Forelimb muscle (tissue), 1 donor: Measurements from ENCODE around the gene INPP5B. TPM values are rescaled to one million over a fixed set of nuclear protein-coding genes. Genes with fewer than 3 reads are reported as not detected.
"Not testable (repeated sequence)": the region's sequence is repeated elsewhere in the genome, so short reads cannot be mapped to it uniquely, and the experiment has no call there.

ENCODE experiments used
- DNase-seq: peaks from one replicate; pipeline ENCODE4 v3.0.0-alpha.2; 2013; ENCODE audit warnings: low read depth
- polyA plus RNA-seq: library from polyadenylated mRNA; unstranded; fragments of 120-200 nt; gene quantifications from one replicate; pipeline ENCODE4 v1.2.1, GENCODE V29; 2013; ENCODE audit not compliant: insufficient read length

Gene INPP5B
- 10.5 TPM for polyA plus RNA-seq

DNA sequence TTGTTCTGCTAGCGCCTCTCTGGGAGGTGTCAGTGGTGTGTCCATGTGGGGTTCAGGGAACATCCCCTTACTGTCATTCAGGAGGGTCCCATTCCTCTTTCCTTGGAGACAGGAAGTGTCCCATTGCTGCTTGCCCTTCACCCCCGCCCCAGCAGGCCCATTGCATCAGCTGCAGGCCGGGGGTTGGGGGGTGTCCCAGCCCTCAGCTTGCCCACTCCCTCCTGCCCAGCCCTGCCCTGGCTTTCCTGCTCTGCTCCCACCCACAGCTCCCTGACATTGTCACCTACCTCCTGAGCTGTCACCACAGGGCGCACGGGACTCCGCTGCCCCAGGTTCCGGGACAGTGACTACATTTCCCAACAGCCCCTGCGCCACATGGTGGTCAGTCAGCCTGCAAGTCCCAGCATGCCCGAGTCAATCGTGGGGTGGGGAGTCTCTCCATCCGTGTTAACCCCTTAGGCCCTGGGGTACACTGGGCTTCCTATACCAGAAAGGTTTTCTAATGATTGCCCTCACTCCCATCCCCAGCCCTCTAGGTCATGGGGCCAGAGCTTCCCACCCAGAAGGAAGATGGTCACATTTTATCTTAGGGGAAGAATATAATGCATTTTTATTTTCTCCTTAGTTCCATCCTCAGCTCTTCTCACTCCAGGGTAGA, at the start of gene INPP5B:
Gene INPP5B, minus strand, starts transcription at position 351 of the 658 bp plus-strand sequence. CDS start 745 bp downstream, outside the sequence.
- DNase-seq, result peak; percentile 61

DNA sequence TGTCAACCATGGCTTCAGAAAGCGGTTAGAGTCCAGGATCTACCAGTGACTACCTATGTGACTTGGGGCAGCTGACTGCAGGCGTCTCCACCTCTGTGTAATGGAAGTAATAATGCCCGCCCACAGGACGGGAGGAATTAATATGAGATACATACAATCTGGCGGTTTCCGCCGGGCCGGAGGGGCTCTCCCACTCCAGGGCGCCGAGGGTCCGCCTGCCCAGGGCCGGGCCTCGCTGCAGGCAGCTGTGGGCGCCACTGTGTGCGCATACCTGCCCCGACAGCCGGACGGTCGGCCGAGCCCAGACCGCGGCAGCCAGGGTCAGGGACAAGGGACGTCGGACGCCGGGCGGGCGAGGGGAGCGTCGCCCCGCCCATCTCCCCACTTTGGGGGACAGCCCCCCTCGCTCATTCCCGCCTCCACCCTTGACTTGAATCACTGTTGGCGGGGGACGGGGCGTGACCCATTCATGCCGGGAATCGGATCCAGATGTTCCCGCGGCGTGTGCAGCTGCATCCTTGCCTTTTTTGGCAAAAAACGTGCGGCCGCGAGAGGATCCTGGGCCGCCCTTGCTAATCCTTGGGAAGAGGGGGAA, 49.0 kb upstream of the INPP5B start:
- peak; percentile 88 for DNase-seq

DNA sequence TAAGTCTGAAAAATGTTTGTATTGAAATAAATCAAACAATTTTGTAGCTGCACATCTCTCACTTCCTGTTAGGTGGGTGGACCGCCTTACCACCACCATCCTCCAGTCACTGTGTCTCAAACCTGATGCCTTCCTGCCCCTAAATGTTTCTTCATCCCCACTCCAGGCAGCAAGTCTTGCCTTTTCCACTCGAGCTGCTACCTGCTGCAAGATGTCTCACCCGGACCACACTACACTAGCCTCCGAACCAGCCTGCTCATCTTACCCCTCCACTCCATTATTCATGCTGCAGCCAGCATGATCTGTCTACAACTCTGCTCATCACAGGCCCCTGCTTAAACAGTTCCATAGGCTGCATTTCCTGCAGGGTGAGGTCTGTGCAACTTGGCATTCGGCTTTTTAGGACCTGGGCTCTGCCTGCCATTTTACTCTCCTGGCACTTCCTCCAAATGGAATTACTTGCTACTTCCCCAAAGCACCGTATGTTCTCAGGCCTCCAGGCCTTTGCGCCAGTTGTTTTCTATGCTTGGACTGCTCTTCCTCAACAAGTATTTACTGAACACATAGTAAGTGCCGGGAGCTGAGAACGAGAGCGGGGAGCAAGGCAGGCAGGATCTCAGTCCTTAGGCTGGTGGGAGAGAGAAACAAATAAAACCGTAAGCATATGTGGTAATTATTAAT, 48.2 kb upstream of the INPP5B start:
- no peak for DNase-seq

DNA sequence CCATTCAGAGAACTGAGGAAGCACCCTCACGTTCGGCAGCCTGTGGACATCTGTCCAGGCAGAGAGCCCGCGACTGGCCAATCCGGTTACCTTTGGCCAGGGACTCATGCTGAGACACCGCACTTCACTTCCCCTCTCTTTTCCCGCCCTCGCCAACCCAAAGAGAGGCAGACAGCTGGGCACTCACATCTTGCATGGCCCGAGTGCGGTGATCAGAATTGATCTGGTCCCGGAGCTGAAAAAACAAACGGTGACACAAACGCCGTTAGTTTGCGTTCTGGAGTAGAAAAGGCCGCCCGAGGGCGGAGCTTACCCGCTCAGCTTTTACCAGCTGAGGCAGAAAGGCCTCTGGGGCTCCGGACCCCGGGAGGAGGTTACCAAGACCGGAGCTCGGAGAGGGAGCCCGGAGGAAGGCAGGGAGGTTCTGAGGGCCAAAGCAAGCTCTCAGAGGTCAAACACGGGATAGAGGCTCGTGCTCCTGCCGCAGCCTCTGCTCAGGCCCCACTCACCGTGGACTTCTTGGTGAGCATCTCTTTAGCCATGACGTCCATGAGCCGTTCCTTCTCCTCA, 42.6 kb upstream of the INPP5B start:
- no peak for DNase-seq

DNA sequence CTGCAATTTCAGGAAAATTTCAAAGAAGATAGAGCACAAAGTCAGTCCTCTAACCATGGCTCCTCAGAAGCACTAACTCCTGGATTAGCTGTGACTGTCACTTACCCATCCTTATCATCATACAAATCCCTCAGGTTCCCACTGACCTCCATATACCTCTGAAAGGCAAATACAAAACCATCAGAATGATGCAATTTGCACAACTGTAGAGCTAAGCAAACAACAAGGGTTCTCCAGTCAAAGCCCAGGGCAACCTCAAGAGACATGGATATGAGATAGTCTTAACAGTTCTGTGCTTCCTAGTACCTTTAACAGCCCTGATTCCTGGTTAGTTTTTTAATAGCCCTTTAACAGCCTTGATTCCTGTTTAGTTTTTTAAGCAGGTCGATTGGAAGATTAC, 40.8 kb upstream of the INPP5B start:
- DNase-seq, result no peak

DNA sequence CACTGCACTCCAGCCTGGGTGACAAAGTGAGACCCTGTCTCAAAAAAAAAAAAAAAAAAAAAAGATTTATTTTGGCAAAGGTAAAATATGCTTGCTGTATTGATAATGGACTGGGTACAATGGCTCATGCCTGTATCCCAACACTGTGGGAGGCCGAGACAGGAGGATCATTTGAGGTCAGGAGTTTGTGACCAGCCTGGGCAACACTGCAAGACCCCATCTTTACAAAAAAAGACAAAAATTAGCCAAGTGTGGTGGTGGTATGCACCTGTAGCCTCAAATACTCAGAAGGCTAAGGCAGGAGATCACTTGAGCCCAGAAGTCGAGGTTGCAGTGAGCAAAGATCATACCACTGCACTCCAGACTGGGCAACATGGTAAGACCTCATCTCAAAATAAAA, 36.7 kb upstream of the INPP5B start:
- DNase-seq, result no peak

DNA sequence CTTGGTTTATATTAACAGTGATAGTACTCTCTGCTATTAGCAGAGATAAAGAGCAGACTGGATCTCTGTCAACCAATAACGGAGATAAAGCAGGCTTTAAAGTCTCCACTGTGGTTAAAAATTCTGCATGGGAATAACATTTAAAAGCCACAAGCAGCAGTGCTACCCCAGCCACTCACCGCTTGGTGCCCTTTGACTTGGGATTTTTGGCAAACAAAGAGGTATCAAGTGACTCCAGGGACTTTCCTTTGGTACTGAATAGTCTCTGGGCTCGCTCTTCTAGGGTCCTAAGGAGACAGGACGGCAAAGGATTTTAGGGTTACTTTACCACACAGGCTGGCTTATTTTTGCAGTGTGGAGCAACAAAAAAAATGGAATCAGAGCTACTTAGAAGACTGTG, 31.7 kb upstream of the INPP5B start:
- DNase-seq, result no peak

DNA sequence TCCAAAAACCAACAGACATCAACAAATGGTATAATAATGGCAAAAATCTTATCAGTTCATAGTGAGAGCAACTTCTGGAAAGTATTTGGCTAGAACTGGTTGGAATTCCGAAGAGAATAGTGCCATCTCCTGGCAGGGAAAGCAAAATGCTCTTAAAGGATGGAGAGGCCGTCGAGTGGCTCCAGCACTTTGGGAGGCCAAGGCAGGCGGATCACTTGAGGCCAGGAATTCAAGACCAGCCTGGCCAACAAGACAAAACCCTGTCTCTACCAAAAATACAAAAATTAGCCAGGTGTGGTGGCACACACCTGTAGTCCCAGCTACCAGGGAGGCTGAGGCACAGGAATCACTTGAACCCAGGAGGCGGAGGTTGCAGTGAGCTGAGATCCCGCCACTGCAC, 28.2 kb upstream of the INPP5B start:
- DNase-seq, result not testable (repeated sequence)

DNA sequence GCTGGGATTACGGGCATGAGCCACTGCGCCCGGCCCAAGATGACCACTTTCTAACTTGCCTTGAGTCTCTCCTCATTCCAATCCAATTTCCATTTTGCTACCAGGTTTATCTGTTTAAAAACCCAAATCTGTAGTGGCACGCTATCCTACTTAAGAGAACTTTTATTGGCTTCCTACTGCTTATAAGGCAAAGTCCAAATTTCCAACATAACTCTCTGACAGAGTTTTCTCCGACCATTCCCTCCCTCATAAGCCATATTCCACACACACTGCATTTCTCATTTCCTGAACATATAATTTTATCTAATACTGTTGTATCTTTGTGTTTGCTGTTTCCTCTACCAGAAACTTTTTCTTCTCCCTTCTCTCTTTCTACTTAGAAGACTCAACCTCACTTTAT, 27.7 kb upstream of the INPP5B start:
- no peak for DNase-seq

DNA sequence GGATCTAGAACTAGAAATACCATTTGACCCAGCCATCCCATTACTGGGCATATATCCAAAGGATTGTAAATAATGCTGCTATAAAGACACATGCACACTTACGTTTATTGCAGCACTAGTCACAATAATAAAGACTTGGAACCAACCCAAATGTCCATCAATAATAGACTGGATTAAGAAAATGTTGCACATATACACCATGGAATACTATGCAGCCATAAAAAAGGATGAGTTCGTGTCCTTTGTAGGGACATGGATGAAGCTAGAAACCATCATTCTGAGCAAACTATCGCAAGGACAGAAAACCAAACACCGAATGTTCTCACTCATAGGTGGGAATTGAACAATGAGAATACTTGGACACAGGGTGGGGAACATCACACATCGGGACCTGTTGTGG, 26.8 kb upstream of the INPP5B start:
- not testable (repeated sequence) for DNase-seq

DNA sequence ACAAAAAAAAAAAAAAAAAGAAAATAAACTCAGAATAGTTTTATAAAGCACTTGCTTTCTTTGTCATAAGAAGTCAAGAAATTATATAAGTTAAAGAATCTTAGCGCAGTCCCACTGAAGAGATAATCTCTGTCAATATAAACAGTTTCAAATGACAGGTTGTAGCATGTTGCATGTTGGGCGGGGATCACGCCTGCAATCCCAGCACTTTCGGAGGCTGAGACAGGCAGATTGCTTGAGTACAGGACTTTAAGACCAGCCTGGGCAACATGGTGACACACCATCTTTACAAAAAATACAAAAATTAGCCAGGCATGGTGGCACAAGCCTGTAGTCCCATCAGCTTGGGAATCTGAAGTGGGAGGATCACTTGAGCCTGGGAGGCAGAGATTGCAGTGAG, 18.4 kb upstream of the INPP5B start:
- DNase-seq, result no peak

DNA sequence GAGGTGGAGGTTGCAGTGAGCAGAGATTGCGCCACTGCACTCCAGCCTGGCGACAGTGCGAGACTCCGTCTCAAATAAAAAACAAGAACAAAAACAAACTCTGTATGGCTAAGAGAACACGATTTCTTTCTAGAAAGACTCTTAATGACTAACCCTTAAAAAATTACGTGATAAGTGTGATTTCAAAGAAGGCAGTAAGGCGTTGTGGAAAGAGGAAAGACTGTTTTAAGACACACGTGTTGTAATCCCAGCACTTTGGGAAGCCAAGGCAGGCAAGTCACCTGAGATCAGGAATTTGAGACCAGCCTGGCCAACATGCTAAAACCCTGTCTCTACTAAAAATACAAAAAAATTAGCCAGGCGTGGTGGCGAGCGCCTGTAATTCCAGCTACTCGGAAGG, 17.3 kb upstream of the INPP5B start:
- DNase-seq, result not testable (repeated sequence)

DNA sequence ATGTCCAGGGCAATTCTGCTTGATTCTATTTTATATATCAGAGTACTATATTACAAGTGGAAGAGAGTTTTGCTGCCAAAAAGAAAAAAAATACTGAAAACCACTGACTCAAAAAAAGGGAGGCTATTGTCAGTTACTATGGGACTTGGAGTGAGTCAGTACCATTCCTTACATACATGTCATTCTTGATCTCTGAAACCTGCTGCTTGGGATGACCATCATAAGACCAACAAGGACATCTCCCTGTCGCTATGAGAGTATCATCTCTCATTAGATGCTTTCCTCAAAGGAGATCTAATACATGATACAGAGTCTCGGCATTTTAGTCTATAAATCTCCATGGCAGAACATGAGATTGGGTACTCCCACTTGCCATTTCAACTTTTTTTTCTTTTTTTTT, 11.8 kb upstream of the INPP5B start:
- DNase-seq, result no peak

DNA sequence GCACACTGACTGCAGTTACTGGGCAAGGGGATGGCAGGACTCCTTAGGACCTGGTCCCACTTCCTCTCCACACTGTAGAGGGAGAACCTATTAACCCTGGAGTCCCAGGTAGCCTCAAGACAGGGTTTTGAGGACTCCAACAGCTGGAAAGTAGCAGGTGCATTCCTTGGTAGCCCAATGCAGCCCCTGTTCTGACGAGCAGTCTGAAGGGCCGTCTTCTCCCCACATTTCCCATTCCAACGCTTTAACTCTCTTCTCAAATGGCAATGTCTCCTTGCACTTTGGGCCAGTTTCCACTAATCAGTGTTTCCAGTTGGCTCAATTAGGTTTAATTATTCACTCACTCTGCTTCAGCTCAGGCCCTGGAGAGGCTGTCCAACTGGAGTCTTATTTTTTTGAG, 8.8 kb upstream of the INPP5B start:
- no peak for DNase-seq

DNA sequence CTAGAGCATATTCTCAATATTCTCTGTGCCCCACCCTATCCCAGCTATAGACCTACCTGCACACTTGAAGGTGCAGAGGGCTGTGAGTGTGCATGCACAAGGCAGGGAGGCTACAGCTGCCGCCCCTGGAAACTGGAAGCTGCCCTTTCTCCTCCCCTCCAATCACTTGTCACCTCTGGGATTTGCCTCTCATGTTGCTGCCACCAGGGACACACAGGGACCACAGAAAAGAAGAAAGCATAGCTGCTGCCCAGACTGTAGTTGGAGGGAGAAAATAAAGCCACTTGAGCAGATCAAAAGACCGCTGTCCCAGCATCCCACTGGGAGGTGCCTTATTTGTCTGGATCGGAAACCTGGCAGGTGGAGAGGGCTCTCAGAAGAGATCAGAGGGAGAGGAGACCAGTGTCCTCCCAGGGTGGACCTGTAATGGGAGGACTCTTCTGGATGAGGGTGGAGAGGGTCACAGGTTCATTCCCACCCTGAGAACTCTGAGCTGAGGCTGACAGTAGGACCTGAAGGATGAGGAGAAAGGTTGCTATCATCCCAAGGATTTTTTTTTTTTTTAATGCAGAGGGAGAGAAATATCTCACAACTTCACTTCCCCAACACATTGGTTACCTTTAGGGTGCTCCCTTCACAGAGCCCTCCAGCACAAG, 7.6 kb upstream of the INPP5B start:
- DNase-seq, result no peak

DNA sequence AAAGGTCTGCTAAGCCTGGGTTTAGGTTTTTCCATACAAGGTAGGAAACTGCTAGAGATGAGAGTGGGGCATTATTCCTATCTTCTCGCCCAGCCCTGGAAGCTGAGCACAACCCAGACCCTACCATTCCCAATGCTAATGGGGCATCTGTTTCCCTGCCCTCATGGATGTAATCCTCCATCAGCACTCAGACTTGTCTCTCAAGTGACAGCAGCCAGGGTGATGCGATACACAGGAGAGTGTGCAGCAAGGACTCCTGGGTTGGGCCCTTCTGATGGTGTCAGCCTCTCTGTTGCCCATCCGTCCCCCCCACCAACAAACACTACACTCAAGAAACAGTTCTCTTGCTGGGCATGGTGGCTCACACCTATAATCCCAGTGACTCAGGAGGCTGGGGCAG, 5.9 kb upstream of the INPP5B start:
- no peak for DNase-seq

DNA sequence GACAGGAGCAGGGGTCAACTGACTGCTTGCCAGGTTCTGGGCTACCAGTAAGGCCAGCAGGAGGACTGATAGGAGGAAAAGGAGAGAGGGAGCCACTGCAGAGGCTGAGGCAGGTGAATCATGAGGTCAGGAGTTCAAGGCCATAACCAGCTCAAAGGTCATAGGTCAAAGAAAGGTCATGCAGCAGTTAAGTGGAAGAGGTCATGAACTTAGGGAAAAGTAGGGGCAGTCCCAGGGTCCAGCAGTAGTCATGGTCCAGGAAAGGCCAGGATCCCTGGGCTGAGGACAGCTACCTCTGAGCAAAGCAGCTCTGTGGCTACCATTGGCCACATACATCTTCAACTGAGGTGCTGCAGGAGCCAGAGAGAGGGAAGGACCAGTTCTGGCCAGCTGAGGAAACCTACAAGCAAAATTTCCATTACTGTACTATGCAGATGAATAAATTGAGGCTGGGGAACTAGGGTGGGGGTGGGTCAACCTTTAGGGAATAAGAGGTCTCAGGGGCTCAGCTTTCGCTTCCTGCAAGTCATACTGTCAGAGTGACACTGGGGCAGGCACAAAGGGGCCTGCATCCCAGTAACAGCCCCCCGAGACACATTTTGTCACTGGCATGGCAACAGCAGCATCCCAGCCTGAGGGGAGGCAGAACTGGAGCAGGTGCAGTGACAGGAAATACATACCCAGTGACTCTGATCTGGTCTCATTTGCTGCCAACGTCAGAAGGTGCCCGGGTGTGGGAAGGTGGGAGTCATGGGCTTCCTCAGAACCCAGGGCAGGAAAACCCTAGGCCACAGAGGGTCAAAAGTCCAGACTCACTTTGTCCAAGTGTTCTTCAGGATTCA, 5.2 kb upstream of the INPP5B start:
- no peak for DNase-seq

DNA sequence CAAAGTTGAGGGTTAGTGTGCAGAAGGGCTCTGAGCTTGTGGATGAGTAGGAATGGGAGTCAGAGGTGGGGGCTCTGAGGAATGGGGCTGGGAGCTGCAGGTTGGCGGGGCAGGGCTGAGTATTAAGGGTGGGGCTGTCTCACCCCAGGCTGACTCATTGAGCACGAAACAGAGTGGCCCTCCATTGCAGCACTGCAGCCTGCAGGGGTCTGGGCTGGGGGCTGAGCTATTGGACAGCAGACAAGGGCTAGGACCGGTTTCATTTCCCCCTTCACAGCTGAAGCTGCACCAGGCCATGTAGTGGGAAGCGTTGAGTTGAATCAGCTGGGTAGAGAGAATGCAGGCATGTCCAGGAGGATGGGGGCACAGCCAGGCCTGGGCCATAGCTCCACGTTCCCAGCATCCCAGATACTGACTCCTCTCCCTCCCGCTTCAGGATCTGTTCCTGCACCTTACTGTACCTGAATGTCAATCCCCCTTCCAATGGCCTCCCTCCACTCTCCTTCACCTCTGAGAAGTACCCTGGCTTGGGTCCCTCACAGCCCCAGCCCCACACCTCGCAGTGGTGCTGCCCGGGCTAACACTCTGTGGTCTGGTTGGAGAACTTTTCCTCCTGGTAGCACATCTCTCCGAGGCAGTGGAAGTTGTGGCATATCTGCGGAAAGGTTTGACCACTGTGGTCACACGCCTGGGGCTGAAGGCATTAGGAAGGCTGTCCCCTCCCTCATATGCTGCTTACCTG, 4.4 kb upstream of the INPP5B start:
- DNase-seq, result no peak

DNA sequence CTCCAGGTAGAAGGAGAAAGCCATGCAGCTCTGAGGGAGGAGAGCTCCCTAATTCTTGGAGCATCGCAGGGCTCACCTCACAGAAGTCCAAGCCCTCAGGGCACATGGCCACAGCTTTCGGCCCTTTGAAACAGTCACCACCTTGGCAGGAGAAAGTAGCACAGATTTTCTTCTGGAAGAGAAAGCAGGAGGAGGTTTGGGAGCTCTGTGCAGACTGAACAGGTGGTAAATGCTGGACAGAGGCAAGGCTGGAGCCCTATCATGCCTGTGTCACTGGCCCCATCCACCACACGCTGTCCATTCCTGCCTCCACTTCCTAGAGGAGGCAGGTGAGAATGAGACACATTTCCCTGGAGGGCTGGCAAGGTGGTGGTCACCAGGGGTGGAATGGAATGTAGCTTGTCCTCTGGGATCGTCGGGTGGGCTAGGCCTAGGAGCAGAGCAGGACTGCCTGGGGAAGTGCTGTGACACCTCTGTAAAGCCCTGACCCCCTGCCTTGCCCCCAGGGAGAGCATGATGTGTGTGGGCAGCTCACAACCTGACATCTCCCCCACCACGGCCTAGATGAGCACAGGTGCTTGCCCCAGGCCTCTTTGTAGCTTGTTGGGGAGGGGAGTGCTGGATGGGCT, 2.8 kb upstream of the INPP5B start:
- DNase-seq, result no peak

DNA sequence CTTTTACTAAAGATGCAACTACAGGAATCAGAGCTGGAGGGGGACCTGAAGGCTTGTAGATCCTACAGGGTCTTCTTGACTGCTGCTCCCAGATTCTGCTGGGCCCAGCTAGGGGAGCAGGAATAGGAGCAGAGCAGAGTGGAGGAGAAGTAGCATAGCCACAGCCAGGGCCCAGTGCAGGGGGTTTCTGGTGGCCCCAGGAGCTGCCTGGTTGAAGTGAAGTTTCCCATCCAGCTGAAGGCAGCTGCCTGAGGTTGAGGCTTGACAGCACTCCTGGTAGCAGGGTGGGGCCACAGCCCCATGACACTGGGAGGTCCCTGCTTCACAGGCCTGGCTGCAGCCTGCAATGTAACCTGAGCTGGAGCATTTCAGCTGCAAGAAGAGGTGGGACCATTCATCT, 2.0 kb upstream of the INPP5B start:
- DNase-seq, result no peak
